ENCODE results near the gene SLC43A3.
A peak's percentile ranks its signal among the peaks of the same experiment; 100 is the strongest.
"Not testable (repeated sequence)": the region's sequence is repeated elsewhere in the genome, so short reads cannot be mapped to it uniquely, and the experiment has no call there.

The SLC43A3 gene

GRCh38 chr11:57460022-57460757 is 33.3 kb upstream of the SLC43A3 start, which contains the start of gene RTN4RL2:
TSS of gene RTN4RL2 (plus strand) at chr11:57460528. CDS start at chr11:57460866, 338 bp downstream.
- peak within 1 kb of the TSS; percentile 47 to 54 for H3K4me3 ChIP-seq (ENCODE audit: low read length in 2 of 2)
- H3K27me3 ChIP-seq (ENCODE audit: control insufficient read depth in 2 of 2, insufficient read depth in 2 of 2, low read length in 2 of 2) = peaks cover 22 to 27% of the 10 kb centered on the region in 2 donors
- H3K27ac ChIP-seq (ENCODE audit: low read depth in 2 of 2, low read length in 2 of 2) = no peak within 1 kb of the TSS
- peak within 1 kb of the TSS in 1 of 2 donors; percentile 27 for H3K9ac ChIP-seq (ENCODE audit: low read depth in 1 of 2, low read length in 2 of 2)
- peaks cover 20 to 22% of the 10 kb centered on the region in 2 donors for H3K4me1 ChIP-seq (ENCODE audit: control insufficient read depth in 2 of 2, insufficient read depth in 2 of 2, low read length in 2 of 2)
- H3K36me3 ChIP-seq (ENCODE audit: control insufficient read depth in 2 of 2, insufficient read depth in 2 of 2, low read length in 2 of 2) = no peaks in the 10 kb centered on the region
- H3K9me3 ChIP-seq (ENCODE audit: control insufficient read depth in 2 of 2, low read length in 2 of 2) = no peaks in the 10 kb centered on the region

DNA sequence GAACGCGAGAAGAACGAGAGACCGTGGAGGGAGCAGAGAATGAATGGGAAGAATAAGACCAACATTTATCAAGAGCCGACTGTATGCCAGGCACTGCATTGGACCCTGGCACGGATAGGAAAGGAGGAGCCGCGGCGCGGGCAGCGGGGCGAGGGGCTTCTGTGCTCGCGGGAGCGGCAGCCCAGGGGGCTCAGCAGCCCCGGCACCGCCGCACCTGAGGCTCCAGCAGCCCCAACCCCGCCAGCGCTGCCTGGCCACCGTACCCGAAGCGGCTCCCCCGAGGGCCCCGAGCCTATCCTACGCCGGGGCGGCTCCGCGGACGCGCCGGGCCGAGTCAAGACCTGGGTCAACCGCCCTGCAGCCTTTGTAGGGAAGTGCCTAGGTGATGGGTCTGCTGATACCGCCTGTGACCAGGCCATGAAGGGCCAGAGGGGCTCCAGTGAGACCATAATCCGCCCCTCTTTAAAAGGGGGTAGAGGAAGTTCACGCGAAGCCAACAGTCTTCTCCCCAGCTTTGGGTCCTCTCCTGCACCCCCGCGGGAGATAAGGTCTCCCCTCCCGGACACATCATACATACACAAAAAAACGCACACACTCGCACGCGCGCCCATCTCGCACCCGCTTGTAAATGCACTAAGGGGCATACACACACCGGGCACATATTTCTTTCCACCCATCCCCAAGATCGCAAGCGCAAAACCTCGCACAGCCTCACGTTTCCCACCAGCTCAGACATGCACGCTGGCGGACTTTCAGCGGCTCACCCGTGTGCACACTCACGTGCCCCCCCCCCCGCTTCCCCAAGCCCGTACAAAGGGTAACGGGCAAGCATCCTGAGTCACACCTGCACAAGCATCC is 32.5 kb upstream of the SLC43A3 start:
- Histone ChIP-seq H3K4me1 (ENCODE audit: control insufficient read depth in 2 of 2, insufficient read depth in 2 of 2, low read length in 2 of 2) (peaks cover 20 to 22% of the 10 kb centered on the region in 2 donors), H3K4me3 (ENCODE audit: low read length in 2 of 2) (peak overlapping the region; percentile 47 to 51), H3K27me3 (ENCODE audit: control insufficient read depth in 2 of 2, insufficient read depth in 2 of 2, low read length in 2 of 2) (peaks cover 22 to 27% of the 10 kb centered on the region in 2 donors), H3K27ac (ENCODE audit: low read depth in 2 of 2, low read length in 2 of 2) (no peak overlapping the region), H3K9me3 (ENCODE audit: control insufficient read depth in 2 of 2, low read length in 2 of 2) (no peaks in the 10 kb centered on the region), H3K9ac (ENCODE audit: low read depth in 1 of 2, low read length in 2 of 2) (peak overlapping the region in 1 of 2 donors; percentile 27), H3K36me3 (ENCODE audit: control insufficient read depth in 2 of 2, insufficient read depth in 2 of 2, low read length in 2 of 2) (no peaks in the 10 kb centered on the region)

- Histone ChIP-seq H3K36me3 (ENCODE audit: control insufficient read depth in 2 of 2, insufficient read depth in 2 of 2, low read length in 2 of 2) (no peaks in the 10 kb centered on the region), H3K9me3 (ENCODE audit: control insufficient read depth in 2 of 2, low read length in 2 of 2) (no peaks in the 10 kb centered on the region), H3K4me3 (ENCODE audit: low read length in 2 of 2) (peak overlapping the region; percentile 47 to 51), H3K27me3 (ENCODE audit: control insufficient read depth in 2 of 2, insufficient read depth in 2 of 2, low read length in 2 of 2) (peaks cover 22 to 27% of the 10 kb centered on the region in 2 donors), H3K4me1 (ENCODE audit: control insufficient read depth in 2 of 2, insufficient read depth in 2 of 2, low read length in 2 of 2) (peaks cover 22 to 23% of the 10 kb centered on the region in 2 donors), H3K27ac (ENCODE audit: low read depth in 2 of 2, low read length in 2 of 2) (no peak overlapping the region), H3K9ac (ENCODE audit: low read depth in 1 of 2, low read length in 2 of 2) (peak overlapping the region in 1 of 2 donors; percentile 27)
These were observed 31.7 kb upstream of the SLC43A3 start for GRCh38 chr11:57458410-57459163.

DNA sequence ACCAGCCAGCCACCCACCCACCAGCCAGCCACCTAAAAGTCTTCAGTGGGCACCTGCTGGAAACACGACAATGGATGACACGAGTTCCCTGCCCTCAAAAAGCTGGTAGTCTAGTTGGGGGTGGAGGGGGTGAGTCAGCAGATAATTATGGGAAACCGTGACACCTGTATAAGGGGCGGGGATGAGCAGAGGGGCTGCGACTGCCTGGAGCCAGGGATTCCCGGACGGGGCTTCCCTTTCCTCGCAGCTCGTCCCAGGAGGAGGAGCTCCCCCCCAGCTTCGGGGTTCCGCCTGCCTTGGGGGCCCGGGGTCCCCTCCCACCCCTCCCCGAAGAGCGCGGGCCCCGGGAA is 31.1 kb upstream of the SLC43A3 start:
- Histone ChIP-seq H3K9me3 (ENCODE audit: control insufficient read depth in 2 of 2, low read length in 2 of 2) (no peaks in the 10 kb centered on the region), H3K4me3 (ENCODE audit: low read length in 2 of 2) (no peak overlapping the region), H3K27me3 (ENCODE audit: control insufficient read depth in 2 of 2, insufficient read depth in 2 of 2, low read length in 2 of 2) (peaks cover 22 to 25% of the 10 kb centered on the region in 2 donors), H3K36me3 (ENCODE audit: control insufficient read depth in 2 of 2, insufficient read depth in 2 of 2, low read length in 2 of 2) (no peaks in the 10 kb centered on the region), H3K27ac (ENCODE audit: low read depth in 2 of 2, low read length in 2 of 2) (no peak overlapping the region), H3K4me1 (ENCODE audit: control insufficient read depth in 2 of 2, insufficient read depth in 2 of 2, low read length in 2 of 2) (peaks cover 22 to 29% of the 10 kb centered on the region in 2 donors), H3K9ac (ENCODE audit: low read depth in 1 of 2, low read length in 2 of 2) (no peak overlapping the region)

GRCh38 chr11:57457643-57458023 is 30.7 kb upstream of the SLC43A3 start:
- Histone ChIP-seq H3K9me3 (ENCODE audit: control insufficient read depth in 2 of 2, low read length in 2 of 2) (no peaks in the 10 kb centered on the region), H3K36me3 (ENCODE audit: control insufficient read depth in 2 of 2, insufficient read depth in 2 of 2, low read length in 2 of 2) (no peaks in the 10 kb centered on the region), H3K9ac (ENCODE audit: low read depth in 1 of 2, low read length in 2 of 2) (no peak overlapping the region), H3K4me3 (ENCODE audit: low read length in 2 of 2) (no peak overlapping the region), H3K27me3 (ENCODE audit: control insufficient read depth in 2 of 2, insufficient read depth in 2 of 2, low read length in 2 of 2) (peaks cover 22 to 24% of the 10 kb centered on the region in 2 donors), H3K4me1 (ENCODE audit: control insufficient read depth in 2 of 2, insufficient read depth in 2 of 2, low read length in 2 of 2) (peaks cover 22 to 32% of the 10 kb centered on the region in 2 donors), H3K27ac (ENCODE audit: low read depth in 2 of 2, low read length in 2 of 2) (no peak overlapping the region)

DNA sequence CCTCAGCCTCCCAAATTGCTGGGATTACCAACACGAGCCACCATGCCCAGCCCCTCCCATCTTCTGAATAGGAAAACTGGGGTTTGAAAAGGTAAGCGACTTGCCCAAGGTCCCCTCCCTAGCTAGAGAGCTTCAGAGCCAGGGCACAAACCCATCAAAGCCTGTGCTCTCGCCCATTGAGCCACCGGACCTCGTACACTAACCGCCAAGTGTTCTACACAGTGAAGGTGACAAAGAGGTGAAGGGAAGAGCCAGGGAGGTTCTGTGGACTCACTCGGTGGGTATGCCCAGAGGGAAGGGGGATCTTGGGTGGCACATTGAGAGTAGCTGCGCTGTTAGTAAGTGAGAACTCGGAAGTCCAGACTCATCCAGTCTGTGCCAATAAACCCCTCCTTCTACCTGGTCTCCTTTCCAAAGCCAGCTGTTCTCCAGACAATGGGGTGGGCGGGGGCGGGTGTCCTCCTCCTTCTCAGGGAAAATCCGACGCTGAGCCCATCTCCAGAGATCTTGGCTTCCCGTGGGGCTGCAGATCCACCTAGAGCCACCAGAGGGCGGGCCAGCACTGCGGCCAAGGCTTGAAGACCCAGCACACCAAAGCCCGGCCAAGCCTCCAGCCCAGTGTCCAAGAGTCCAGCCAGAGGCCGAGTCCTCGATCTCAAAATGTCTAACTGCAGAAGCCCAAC is 30.2 kb upstream of the SLC43A3 start:
- Histone ChIP-seq H3K27me3 (ENCODE audit: control insufficient read depth in 2 of 2, insufficient read depth in 2 of 2, low read length in 2 of 2) (peaks cover 22 to 24% of the 10 kb centered on the region in 2 donors), H3K9ac (ENCODE audit: low read depth in 1 of 2, low read length in 2 of 2) (no peak overlapping the region), H3K4me1 (ENCODE audit: control insufficient read depth in 2 of 2, insufficient read depth in 2 of 2, low read length in 2 of 2) (peaks cover 22 to 32% of the 10 kb centered on the region in 2 donors), H3K9me3 (ENCODE audit: control insufficient read depth in 2 of 2, low read length in 2 of 2) (no peaks in the 10 kb centered on the region), H3K27ac (ENCODE audit: low read depth in 2 of 2, low read length in 2 of 2) (no peak overlapping the region), H3K36me3 (ENCODE audit: control insufficient read depth in 2 of 2, insufficient read depth in 2 of 2, low read length in 2 of 2) (no peaks in the 10 kb centered on the region), H3K4me3 (ENCODE audit: low read length in 2 of 2) (peak overlapping the region in 1 of 2 donors; percentile 20)

DNA sequence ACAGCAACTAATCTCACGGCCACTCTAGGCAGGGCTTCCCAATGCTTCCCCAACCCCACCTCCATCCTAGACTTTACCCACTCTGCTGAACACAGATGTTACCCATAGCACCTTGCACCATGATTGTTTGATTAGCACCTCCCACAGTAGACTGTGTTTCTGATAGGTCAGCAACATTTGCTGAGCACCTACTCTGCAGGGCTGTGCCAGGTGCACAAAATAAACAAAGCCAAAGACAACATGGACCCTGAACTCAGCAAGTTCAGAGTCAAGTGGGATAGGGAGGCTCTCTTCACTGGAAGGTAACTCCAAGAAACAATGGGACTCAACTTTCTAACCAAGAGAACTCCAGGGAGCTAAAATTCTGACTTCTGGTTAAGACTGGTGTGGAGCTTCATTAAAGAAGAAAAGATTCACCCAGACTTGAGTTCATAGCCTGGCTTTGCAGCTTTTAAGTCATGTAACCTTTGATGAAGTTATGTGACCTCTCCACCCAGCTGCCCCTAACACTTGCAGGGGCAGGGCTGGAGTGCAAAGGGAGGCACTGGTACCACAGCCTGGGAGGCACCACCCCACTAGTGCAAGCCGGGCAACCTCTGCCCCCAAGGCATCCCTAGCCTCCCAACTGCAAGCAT is 26.7 kb upstream of the SLC43A3 start:
- Histone ChIP-seq H3K27me3 (ENCODE audit: control insufficient read depth in 2 of 2, insufficient read depth in 2 of 2, low read length in 2 of 2) (peaks cover 3 to 4% of the 10 kb centered on the region in 2 donors), H3K4me3 (ENCODE audit: low read length in 2 of 2) (no peak overlapping the region), H3K27ac (ENCODE audit: low read depth in 2 of 2, low read length in 2 of 2) (peak overlapping the region in 1 of 2 donors; percentile 9), H3K9me3 (ENCODE audit: control insufficient read depth in 2 of 2, low read length in 2 of 2) (no peaks in the 10 kb centered on the region), H3K4me1 (ENCODE audit: control insufficient read depth in 2 of 2, insufficient read depth in 2 of 2, low read length in 2 of 2) (peaks cover 9 to 19% of the 10 kb centered on the region in 2 donors), H3K9ac (ENCODE audit: low read depth in 1 of 2, low read length in 2 of 2) (no peak overlapping the region), H3K36me3 (ENCODE audit: control insufficient read depth in 2 of 2, insufficient read depth in 2 of 2, low read length in 2 of 2) (no peaks in the 10 kb centered on the region)

DNA sequence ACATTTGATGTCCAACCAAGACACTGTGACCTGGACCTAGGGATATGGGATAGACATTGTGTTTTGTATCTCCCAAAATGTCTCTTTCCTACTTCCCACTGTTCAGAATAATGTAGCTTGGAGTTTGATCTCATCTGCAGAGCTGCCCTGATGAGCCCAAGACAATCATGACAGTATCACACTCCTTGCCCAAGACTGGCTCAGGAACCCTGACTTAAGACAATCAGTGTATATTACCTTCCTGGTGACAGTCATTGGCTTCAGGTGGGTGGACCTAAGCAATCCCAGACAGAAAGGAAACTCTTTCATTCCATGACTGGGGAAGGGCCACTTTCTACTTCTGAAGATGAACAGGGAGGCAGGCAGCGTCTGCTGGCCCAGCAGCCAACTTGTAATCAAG is 19.1 kb upstream of the SLC43A3 start:
- Histone ChIP-seq H3K9me3 (ENCODE audit: control insufficient read depth in 2 of 2, low read length in 2 of 2) (no peaks in the 10 kb centered on the region), H3K27ac (ENCODE audit: low read depth in 2 of 2, low read length in 2 of 2) (no peak overlapping the region), H3K4me1 (ENCODE audit: control insufficient read depth in 2 of 2, insufficient read depth in 2 of 2, low read length in 2 of 2) (peaks cover 0 to 10% of the 10 kb centered on the region in 2 donors), H3K27me3 (ENCODE audit: control insufficient read depth in 2 of 2, insufficient read depth in 2 of 2, low read length in 2 of 2) (no peaks in the 10 kb centered on the region), H3K4me3 (ENCODE audit: low read length in 2 of 2) (no peak overlapping the region), H3K9ac (ENCODE audit: low read depth in 1 of 2, low read length in 2 of 2) (no peak overlapping the region), H3K36me3 (ENCODE audit: control insufficient read depth in 2 of 2, insufficient read depth in 2 of 2, low read length in 2 of 2) (no peaks in the 10 kb centered on the region)

GRCh38 chr11:57445122-57445394 is 18.1 kb upstream of the SLC43A3 start:
- H3K27ac ChIP-seq (ENCODE audit: low read depth in 2 of 2, low read length in 2 of 2) = peak overlapping the region; percentile 15 to 17
- H3K36me3 ChIP-seq (ENCODE audit: control insufficient read depth in 2 of 2, insufficient read depth in 2 of 2, low read length in 2 of 2); H3K9me3 ChIP-seq (ENCODE audit: control insufficient read depth in 2 of 2, low read length in 2 of 2); H3K4me3 ChIP-seq (ENCODE audit: low read length in 2 of 2); H3K9ac ChIP-seq (ENCODE audit: low read depth in 1 of 2, low read length in 2 of 2); H3K4me1 ChIP-seq (ENCODE audit: control insufficient read depth in 2 of 2, insufficient read depth in 2 of 2, low read length in 2 of 2); H3K27me3 ChIP-seq (ENCODE audit: control insufficient read depth in 2 of 2, insufficient read depth in 2 of 2, low read length in 2 of 2): not testable (repeated sequence)

Data from mucosa of rectum (tissue), 2 donors.